ENCODE measurements around the gene MRPL36.

MRPL36 gene

DNA sequence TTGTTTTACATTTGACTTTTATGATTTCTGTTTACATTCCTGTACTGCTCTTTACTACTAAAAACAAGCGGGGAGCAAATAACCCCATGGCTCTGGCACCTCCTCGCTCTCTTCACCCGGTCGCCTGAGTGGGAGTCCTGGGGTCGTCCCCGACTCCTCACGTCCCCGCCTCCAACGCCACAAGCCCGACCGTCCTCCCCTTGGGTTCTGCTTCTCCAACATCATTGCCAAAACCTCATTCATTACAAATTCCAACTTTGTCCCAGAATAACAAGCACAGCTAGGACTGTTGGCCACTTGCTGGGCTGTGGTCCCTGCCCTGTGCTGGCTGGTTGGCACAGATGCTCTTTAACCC, 35.1 kb downstream of the MRPL36 start:
- no peak for DNase-seq (ENCODE audit: low read depth in 2 of 2)

DNA sequence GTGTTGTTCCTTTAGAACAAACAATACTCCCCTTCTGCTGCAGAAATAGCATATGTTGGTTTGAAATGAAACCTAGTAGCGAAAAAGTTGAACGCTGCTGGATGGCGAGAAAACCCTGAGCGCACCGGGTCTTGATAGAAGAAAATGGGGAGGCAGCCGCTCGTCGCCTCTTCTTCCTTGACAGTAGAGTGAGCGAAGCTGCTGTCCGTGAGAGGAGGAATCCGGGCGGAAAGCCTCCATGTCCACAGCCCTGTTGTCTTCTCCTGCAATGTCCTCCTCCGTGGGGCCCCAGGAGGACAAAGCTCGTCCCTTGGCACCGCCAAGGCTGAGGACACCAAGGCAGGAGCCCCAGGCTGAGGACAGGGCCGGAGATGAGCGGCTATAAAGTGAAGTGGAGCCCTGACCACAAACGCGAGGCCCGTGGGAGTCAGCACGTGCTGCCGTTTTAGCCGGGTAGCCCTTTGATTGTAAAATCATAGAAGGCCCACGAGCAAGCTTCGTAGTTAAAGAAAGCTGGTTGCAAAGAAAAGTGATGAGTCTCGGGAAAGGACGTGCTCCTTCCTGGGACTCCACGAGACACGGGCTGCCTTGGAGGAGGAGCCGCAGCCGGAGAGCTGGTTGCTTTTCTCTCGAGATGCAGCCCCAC, 35.6 kb downstream of the MRPL36 start:
- no peak for DNase-seq (ENCODE audit: low read depth in 2 of 2)

DNA sequence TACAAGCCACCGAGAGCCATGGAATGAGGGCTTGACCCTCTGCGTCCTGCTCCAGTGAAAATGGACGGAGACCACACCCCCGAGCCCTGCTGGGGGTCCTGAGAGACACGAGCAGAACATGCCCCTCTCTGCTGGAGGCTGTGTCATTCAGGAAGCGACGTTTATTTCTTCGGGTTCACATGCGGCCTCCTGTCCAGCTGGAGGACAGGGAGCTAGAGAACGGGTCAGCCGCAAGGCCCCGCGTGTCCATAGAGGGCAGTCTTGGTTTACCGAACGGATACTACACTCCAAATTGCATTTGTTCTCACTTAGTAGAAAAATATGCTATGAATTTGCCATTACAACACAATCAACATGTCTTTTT, 36.1 kb downstream of the MRPL36 start:
- DNase-seq (ENCODE audit: low read depth in 2 of 2): no peak

DNA sequence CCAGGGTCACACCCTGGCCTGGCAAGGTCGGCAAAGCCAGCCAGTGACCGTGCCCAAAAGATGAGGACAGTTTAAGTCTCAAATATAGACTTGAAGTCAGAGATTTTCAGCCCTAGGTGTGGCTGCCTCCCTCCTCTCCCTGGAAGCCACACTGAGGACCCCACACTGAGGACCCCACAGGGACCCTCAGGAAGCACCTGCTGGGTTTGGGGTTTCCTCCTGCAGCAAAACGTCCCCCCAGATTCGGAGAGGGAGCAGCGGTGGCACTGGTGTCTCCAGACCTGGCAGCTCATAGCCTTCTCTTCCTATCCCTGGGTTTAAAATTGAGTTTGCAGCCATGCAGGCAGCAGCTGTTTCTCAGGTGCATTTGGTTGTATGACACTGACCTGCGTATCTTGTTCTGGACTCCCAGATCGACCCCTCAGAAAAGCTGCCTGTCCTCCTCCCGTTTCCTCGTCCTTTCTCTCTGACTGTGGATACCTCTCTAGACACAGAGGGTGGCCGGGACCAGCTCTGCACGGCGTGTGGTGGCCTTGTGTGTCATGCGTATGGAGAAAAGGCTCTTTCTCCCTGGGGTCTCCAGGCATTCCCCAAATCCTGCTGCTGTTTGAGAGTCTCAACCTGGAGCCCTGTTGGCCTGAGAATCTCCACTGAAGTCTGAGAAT, 36.6 kb downstream of the MRPL36 start:
- no peak for DNase-seq (ENCODE audit: low read depth in 2 of 2)

DNA sequence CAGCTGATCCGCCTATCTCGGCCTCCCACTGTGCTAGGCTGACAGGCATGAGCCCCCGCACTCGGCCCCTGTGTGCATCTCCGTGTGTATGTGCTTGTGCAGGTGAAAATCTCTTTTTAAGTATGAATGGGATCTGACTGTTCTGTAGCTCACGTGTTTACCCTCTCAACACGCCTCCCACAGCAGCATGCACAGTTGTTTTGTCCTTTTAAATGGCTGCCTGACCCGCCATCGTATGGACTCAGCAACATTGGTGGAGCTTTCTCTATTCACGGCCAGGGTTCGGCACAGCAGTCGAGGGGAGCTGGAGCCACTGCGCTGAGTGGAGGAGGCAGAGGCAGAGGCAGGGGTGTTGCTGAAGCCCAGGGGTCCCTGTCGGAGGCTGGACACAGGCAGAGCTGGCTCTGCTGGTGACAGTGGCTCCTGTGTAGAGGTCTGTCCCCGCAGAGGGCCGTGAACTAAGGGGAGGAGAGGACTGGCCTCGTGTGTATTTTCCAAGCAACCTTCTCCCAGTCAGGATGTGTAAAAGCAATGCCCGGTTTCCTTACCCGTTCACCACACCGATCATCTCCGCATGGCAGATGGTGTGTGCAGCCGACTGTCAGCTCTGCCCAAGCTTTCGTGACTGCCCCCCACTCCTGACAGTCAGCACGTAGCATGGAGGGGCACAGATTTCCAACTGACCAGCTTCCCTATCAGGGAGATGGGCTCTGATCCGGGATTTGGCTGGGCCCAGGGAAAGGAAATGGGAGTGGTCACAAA, 37.3 kb downstream of the MRPL36 start:
- DNase-seq (ENCODE audit: low read depth in 2 of 2): no peak

DNA sequence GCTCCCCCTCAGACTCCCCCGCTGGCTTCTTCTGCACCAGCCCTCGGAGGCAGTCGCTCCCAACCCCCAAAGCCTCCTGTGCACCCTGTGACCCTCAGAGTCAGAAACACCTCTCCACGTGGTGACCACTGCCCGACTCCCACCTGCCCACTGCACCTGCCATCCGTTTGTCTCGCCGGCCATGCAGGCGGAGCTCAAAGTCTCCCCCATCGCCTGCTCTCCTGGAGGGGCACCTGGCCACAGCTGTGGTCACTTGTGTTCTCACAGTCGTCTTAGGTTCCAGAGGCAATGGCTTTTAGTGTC, 38.2 kb downstream of the MRPL36 start:
- no peak for DNase-seq (ENCODE audit: low read depth in 2 of 2)

DNA sequence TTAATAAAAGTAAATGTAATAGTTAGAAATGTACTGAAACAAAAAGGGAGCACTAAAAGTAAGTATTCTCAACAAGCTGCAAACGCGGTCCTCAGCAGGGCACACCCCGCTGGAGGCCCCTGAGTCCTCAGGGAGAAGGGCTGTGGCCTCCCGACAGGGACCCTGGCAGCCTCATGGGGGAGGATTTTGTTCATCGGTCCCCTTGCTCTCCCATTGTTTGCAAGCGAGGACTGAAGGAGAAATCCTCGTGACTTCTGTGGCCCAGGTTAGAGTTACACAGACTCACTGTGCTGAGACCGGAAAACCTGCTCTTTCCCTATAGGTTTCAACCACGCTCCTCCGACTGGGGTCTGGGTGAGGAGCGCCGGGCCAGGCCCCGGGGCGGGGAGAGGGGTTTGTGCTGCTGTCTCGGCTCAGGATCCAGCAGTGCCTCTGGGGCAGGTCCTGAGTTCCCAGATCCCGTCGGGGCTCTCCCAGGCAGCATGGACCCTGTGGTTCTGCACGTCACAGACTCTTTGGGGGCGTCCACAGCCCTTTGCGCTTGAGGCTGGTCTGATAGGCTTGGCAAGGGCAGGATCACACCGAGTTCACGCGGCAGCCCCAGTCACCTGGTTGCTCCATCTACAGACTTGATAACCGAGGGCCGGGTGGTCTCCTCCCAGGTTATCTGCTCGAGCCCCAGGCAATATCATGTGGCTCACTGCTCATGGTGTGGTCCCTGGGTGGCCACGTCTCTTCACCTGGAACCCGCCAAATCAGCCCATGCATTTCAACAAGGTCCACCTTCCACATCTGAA, 38.8 kb downstream of the MRPL36 start:
- DNase-seq (ENCODE audit: low read depth in 2 of 2): no peak

DNA sequence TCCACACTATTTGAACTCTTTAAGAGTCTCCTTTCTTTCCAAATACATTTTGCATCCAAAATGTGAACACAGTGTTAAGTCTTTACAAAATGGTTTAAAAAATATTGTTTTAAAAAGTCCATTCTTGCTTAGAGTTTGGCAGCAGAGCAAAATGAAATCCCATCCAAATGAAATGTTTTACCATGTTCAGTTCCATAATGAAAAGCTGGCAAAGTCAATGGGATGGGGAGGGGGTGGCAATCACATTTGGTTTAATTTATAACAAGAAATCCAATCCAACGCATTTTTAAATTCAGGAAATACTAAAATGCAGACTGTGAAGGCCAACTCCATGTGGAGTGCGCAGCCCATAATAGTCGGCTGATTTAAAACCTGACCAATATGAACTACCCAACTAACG, 39.4 kb downstream of the MRPL36 start:
- no peak for DNase-seq (ENCODE audit: low read depth in 2 of 2)

DNA sequence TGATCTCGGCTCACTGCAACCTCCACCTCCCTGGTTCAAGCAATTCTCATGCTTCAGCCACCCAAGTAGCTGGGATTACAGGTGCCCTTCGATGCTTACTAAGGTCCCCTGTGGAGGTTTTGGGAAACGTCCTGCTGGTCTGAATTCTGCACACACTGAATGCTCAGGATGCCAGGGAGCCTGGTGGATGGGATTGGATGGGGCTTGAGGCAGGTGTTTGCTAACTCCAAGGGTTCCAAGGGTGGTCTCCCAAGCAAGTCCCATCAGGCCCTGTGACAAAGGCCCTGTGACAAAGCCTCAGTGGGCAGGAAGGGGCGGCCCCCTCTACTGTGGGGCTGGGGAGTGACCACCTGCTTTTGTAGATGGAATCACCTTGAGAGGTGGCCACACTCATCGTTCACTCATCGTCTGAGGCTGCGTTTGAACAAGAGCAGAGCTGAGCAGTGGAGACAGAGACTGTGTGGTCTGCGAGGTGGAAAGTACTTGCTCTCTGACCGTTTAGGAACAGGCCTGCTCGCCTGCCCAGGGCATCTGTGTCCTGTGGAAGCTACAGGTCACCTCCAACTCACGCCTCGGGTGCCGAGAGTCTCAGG, 40.2 kb downstream of the MRPL36 start:
- DNase-seq (ENCODE audit: low read depth in 2 of 2): no peak

DNA sequence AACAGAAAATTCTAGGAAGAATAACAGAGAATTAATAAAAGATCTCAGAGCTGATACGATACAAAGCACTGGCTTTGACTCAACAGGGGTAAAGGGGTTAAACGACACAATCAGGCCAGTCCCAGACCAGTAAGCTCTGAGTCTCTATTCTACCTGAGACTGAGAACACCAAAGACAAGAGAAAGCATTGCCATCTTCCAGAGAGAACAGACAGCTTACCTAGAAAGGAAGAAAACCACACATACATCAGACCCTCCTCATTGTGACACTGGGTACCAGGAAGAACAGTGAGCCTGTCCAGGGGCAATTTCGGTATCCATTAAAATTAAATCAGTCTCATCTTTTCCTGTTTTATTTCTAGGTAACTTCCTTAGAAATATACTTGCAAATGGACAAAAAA, 41.1 kb downstream of the MRPL36 start:
- DNase-seq (ENCODE audit: low read depth in 2 of 2): no peak

DNA sequence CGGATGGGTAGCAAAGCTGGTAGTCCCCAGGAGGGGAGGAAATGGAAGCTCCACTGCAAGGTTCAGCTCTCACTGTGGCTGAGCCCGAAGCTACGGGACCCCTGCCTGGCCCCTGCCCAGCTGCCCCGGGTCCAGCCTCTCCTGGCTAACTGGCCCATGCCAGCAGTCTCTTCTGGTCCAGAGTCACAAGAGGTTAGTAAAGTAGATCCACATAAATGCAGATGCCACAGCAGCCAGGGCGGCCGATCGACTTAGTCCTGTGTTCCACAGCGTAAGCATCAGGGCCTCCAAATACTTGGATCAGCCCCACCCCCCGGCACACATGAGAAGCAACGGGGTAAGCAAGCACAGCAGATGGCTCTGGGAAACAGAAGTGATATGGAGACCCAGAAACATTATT, 42.1 kb downstream of the MRPL36 start:
- DNase-seq (ENCODE audit: low read depth in 2 of 2): no peak

DNA sequence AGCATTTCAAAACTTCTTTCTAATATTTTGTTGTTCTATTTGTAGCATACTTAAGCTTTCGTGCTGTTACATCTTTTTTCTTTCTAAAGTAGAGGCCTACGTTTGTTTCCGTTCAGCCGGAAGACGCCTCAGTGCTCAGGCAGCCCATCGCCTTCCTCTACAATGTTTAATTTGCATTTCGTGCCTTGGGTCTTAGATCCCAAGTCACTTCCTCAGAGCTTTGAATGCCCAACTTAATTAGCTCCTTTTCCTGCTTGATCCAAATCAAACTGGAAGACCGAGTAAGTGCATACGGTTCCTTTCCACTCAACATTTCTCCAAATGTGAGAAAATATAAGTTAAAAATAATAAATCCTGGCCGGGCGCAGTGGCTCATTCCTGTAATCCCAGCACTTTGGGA, 43.2 kb downstream of the MRPL36 start:
- no peak for DNase-seq (ENCODE audit: low read depth in 2 of 2)

DNA sequence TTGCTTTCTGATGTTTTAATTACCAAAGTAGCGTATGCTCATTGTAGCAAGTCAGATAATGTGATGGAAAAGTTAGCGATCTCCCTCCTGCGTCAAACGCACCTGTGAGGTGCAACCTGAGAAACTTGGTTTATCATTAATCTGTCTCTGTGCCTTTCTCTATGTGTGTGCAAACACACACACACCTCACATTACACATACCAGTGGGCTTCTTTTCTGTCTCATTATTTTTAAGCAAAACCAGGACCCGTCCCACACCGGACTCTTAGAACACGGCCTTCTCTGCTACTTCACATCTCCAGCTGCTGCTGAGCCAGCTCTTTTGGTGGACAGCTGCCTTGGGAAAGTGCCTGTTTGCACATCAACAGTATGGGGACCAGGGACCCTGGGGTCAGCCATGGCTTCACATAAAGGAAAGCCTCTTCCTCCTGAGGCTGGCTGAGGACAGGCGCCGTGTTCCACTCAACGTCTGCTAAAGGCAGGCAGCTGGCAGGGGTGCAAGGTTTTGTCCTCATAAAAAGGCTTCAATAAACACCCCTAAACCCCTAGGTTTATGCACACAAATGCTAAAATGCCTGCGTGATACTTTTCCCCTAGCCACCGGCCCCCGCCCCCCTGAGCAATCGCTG, 44.2 kb downstream of the MRPL36 start:
- no peak for DNase-seq (ENCODE audit: low read depth in 2 of 2)

DNA sequence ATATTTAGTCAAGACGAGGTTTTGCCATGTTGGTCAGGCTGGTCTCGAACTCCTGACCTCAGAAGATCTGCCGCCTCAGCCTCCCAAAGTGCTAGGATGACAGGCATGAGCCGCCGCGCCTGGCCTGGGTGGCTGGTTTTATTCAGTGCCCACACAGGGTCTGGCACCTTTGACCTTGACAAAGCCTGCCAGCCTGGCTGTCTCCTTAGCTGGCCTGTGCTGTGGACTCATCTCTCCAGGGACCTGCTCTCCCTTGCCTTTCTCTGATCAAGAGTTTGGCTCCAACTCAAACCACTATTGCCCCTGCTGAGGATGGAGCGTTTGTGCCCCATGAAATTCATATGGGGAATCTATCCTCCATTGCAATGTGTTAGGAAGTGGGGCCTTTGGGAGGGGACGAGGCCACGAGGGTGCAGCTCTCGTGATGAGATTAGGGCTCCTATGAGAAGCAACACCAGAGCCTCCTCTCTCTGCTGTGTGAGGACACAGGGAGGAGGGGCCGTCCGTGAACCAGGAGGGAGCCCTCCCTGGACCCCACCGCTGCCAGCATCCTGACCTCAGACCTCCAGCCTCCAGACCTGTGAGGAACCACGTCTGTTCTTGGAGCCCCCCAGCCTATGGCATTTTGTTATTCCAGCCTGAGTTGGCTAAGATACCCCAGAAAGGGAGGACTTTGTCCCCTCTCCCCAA, 45.0 kb downstream of the MRPL36 start:
- DNase-seq (ENCODE audit: low read depth in 2 of 2): no peak

DNA sequence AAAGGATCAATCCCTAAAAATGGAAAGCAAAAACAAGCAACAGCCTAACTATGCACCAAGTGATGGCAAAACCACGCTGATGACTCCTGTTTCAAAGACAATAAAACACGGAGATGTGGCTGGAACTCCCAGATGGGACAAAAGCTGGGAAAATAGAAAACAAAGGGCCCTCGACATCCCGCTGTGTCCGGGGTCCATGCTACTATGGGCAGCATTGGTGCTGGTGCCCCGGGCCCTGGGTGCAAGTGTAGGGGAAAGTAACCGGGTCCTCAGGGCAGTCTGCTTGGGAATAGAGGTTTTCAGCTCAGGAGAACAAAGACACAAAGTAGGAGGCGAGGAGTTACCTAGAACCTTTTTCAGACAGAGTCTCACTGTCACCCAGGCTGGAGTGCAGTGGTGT, 46.1 kb downstream of the MRPL36 start:
- DNase-seq (ENCODE audit: low read depth in 2 of 2): no peak

DNA sequence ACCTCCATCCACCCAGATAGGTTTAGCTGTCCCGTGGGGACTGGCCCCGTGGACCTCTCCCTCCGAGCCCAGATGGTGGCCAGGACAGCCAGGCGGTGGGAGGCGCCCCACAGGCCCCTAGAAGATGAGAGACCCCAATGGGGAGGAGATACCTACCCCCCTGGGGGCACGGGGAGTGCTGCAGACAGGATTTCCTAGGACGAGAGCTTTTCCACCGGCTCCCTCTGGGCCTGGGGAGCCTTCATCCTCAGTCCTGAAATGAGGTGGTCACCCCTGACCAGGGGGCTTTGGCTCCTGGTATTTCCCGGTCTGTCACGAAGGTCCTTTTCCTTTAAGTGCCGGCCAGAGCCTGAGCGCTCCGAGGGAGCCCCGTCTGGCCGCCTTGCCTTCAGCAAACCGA, 46.8 kb downstream of the MRPL36 start:
- no peak for DNase-seq (ENCODE audit: low read depth in 2 of 2)

DNA sequence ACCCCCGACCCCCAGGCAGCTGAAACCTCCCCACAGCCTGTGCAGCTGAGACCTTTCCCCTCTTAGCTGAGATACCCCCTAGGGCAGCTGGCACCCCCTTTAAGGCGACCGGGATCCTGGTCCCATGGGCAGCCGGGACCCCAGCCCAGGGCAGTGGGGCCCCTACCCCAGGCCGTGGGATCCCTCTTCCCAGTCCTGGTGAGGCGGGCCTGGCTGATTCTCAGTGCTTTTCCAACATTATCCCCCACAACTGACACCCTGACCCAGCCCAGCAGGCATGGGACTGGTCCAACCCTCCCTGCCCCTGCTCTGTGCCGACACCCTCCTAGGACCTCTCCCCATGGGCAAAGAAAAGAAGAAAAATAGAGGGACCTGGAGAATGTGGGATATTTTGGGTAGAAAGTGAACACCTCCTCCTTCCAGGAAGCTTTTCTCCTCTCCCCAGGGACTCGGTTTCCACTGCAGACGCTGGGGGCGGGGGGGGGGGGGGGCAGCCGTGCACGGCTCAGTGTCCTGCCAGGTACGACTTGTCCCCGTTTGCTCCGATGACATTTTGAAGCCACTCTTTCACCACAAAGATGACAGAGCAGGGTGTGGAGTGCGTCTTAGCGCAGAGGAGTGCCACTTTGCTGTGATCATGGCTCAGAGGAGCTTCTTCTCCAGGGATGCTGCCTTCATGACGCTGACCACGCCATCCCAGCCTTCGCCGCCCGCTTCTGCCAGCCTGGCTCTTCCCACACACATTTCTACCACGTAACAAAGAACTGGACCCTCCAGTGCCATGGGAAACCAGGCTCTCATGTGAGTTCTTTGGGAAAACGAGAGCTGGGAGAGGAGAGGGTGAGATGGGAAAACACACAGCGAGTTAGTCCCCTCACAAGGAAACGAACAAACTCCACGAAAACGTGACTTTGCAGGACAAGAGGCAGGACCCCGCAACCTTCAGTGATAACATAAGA, 47.5 kb downstream of the MRPL36 start:
- no peak for DNase-seq (ENCODE audit: low read depth in 2 of 2)

DNA sequence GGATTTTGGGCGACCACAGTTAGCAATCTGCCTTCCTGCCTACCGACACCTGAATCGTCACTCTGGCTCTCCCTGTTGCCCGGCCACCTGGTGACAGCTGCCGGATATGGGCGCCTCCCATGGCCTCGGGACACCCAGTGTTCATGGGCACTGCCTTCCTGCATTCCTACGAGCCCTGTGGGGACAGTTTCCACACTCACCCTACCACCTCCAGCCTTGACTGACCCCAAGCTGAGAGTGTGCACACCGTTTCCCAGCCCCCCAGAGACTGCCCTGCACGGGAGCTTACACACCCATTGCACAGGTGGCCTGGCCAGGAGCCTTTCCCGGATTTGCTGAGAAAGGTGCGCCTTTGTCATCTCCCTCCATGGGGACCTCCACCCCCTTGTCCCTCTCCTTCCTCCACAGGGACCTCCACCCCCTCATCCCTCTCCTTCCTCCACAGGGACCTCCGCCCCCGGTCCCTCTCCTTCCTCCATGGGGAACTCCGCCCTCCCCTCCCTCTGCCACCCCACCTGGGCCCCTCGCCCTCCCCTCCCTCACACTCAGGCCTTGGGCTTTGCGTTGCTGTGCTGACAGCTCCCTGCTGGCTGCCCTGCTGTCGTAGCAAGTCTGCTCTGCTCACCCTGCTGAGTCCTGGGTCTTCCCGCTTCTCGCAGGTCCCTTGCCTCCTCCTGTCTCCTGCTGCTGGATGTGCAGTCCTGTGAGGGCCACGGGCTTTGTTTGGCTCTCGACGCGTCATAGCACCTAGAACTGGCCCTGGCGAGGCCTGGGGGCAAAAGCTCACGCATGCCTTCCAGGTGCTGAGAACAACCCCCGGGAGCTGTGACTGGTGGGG, 48.4 kb downstream of the MRPL36 start:
- no peak for DNase-seq (ENCODE audit: low read depth in 2 of 2)

DNA sequence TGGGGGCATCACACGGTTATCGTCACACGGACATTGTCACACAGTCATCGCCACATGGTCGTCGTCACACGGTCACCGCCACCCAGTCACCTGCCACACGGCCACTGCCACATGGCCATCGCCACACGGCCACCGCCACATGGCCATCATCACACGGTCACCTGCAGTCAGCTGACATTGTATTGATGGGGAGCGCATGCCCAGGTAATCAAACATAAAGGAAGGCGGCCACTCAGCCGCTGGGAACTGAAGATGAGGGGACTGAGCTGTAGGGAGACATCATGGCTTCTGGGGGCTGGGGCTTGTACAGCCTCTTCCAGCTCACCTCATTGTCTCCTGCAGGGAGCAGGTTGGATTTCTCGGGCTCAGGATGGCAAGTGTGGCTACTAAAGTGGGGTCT, 49.2 kb downstream of the MRPL36 start:
- no peak for DNase-seq (ENCODE audit: low read depth in 2 of 2)
